ENCODE measurements around the gene MUC15. TPM values are rescaled to one million over a fixed set of nuclear protein-coding genes. Genes with fewer than 3 reads are reported as not detected.

MUC15 gene
- total RNA-seq, 1 donor from 2014 or later = 8.3 TPM

DNA sequence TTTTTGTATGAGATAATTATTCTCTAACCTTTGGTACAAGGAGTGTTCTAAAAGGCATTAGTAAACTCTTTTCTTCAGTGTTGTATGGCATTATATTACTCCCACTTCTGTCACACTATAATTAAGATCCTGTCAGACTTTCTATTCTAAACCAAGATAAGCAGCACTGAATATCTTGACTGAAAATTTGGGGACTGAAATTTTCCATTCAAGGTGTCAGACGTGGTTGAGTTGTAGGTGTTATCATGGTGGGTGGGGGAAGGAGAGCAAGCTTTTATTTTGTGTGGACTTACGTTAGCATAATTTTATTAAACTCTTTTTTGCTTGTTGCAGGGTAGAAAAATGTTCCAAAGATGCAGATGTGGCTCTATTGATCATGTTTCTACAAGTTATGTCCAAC lies 22.9 kb downstream of the MUC15 start:
- intact Hi-C loops (cut with DNase I) = no loop called here
- H3K36me3 ChIP-seq = no peaks in the 10 kb centered on the region
- no peak for DNase-seq (ENCODE audit: extremely low spot score in 2 of 2)
- no peaks in the 10 kb centered on the region for H3K4me1 ChIP-seq
- H3K4me3 ChIP-seq = no peak overlapping the region
- H3K27me3 ChIP-seq = no peaks in the 10 kb centered on the region
- TF ChIP-seq POLR2AphosphoS5 (IDR thresholded peaks at IDR 0.05; ENCODE audit: insufficient read depth in 1 of 2, low read depth in 1 of 2) (no peak), POLR2A (IDR thresholded peaks at IDR 0.05) (no peak)
- TF ChIP-seq, protein P1, sequence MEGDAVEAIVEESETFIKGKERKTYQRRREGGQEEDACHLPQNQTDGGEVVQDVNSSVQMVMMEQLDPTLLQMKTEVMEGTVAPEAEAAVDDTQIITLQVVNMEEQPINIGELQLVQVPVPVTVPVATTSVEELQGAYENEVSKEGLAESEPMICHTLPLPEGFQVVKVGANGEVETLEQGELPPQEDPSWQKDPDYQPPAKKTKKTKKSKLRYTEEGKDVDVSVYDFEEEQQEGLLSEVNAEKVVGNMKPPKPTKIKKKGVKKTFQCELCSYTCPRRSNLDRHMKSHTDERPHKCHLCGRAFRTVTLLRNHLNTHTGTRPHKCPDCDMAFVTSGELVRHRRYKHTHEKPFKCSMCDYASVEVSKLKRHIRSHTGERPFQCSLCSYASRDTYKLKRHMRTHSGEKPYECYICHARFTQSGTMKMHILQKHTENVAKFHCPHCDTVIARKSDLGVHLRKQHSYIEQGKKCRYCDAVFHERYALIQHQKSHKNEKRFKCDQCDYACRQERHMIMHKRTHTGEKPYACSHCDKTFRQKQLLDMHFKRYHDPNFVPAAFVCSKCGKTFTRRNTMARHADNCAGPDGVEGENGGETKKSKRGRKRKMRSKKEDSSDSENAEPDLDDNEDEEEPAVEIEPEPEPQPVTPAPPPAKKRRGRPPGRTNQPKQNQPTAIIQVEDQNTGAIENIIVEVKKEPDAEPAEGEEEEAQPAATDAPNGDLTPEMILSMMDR (IDR thresholded peaks at IDR 0.05) = no peak
- no peak overlapping the region for H3K27ac ChIP-seq
- no peaks in the 10 kb centered on the region for H3K9me3 ChIP-seq

GRCh38 chr11:26541870-26542269 lies 30.2 kb downstream of the MUC15 start:
- Histone ChIP-seq H3K36me3 (no peaks in the 10 kb centered on the region), H3K9me3 (no peaks in the 10 kb centered on the region), H3K4me3 (no peak overlapping the region), H3K27ac (no peak overlapping the region), H3K27me3 (no peaks in the 10 kb centered on the region), H3K4me1 (no peaks in the 10 kb centered on the region)
- no peak for DNase-seq (ENCODE audit: extremely low spot score in 2 of 2)
- no peak for TF ChIP-seq POLR2AphosphoS5 (IDR thresholded peaks at IDR 0.05; ENCODE audit: insufficient read depth in 1 of 2, low read depth in 1 of 2)
- TF ChIP-seq, protein P1 (IDR thresholded peaks at IDR 0.05) = no peak
- no peak for TF ChIP-seq POLR2A (IDR thresholded peaks at IDR 0.05)
- intact Hi-C loops (cut with DNase I) = no loop called here

DNA sequence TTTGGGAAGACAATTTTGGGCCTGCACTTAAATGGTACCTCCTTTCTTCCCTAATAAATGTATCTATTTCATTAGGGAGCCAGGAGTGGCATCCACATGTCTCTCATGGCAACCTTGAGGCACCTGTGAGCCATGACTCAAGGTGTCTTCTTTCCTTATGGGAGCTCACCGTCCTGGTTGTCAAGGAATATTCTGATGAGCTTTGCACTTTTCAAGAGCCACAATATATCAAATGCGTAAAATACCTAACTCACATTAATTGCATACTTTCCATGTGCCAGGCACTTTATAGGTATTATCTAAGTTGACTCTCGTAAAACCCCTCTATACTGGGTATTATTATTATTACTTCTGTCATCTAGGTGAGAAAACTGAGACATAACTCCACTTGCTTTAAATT lies 32.5 kb downstream of the MUC15 start:
- no peak for DNase-seq (ENCODE audit: extremely low spot score in 2 of 2)
- no peak overlapping the region for H3K27ac ChIP-seq
- no peaks in the 10 kb centered on the region for H3K36me3 ChIP-seq
- no peaks in the 10 kb centered on the region for H3K27me3 ChIP-seq
- no peaks in the 10 kb centered on the region for H3K4me1 ChIP-seq
- H3K4me3 ChIP-seq = no peak overlapping the region
- TF ChIP-seq POLR2A (IDR thresholded peaks at IDR 0.05) (no peak), POLR2AphosphoS5 (IDR thresholded peaks at IDR 0.05; ENCODE audit: insufficient read depth in 1 of 2, low read depth in 1 of 2) (no peak)
- TF ChIP-seq, protein P1 (IDR thresholded peaks at IDR 0.05) = no peak
- intact Hi-C loops (cut with DNase I) = no loop called here
- no peaks in the 10 kb centered on the region for H3K9me3 ChIP-seq

- H3K27me3 ChIP-seq = no peaks in the 10 kb centered on the region
- intact Hi-C loops (cut with DNase I) = no loop called here
- no peak overlapping the region for H3K4me3 ChIP-seq
- H3K36me3 ChIP-seq = no peaks in the 10 kb centered on the region
- TF ChIP-seq, protein P1 (IDR thresholded peaks at IDR 0.05) = no peak
- TF ChIP-seq POLR2AphosphoS5 (IDR thresholded peaks at IDR 0.05; ENCODE audit: insufficient read depth in 1 of 2, low read depth in 1 of 2) (no peak), POLR2A (IDR thresholded peaks at IDR 0.05) (no peak)
- H3K9me3 ChIP-seq = no peaks in the 10 kb centered on the region
- H3K4me1 ChIP-seq = no peaks in the 10 kb centered on the region
- no peak overlapping the region for H3K27ac ChIP-seq
- no peak for DNase-seq (ENCODE audit: extremely low spot score in 2 of 2)
These were observed 34.7 kb downstream of the MUC15 start for GRCh38 chr11:26537341-26537740.

DNA sequence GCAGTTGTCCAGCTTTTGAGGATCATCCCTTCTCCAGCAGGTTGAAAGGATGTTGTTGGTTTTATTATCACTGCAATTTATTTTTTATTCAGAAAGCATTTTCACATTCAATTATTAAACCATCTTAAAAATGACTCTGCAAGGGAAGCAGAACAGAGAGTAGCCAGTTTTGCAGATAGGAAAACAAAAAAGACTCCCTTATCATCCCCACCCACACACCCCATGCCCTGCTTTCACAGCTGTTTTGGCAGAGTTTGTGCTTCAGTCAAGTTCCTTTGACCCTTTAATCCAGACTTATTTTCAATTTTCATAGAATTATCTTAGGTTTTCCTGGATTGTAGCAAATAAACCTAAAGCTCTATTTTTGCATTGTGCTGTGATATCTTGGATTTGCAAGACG lies 44.4 kb downstream of the MUC15 start:
- no peaks in the 10 kb centered on the region for H3K27me3 ChIP-seq
- H3K27ac ChIP-seq = no peak overlapping the region
- no peaks in the 10 kb centered on the region for H3K4me1 ChIP-seq
- H3K4me3 ChIP-seq = no peak overlapping the region
- H3K9me3 ChIP-seq = no peaks in the 10 kb centered on the region
- H3K36me3 ChIP-seq = no peaks in the 10 kb centered on the region
- no peak for DNase-seq (ENCODE audit: extremely low spot score in 2 of 2)
- intact Hi-C loops (cut with DNase I) = no loop called here
- TF ChIP-seq POLR2A (IDR thresholded peaks at IDR 0.05) (no peak), POLR2AphosphoS5 (IDR thresholded peaks at IDR 0.05; ENCODE audit: insufficient read depth in 1 of 2, low read depth in 1 of 2) (no peak)
- TF ChIP-seq, protein P1 (IDR thresholded peaks at IDR 0.05) = no peak

Measured in vagina (tissue), 2 donors.